ENCODE data around the gene LKAAEAR1. TPM values are rescaled to one million over a fixed set of nuclear protein-coding genes. Genes with fewer than 3 reads are reported as not detected.

The LKAAEAR1 gene
- total and polyA plus RNA-seq, 2 of the 13 experiments (the other 11 are each of a cell fraction or from before 2014, with no cell fraction given): not detected

DNA sequence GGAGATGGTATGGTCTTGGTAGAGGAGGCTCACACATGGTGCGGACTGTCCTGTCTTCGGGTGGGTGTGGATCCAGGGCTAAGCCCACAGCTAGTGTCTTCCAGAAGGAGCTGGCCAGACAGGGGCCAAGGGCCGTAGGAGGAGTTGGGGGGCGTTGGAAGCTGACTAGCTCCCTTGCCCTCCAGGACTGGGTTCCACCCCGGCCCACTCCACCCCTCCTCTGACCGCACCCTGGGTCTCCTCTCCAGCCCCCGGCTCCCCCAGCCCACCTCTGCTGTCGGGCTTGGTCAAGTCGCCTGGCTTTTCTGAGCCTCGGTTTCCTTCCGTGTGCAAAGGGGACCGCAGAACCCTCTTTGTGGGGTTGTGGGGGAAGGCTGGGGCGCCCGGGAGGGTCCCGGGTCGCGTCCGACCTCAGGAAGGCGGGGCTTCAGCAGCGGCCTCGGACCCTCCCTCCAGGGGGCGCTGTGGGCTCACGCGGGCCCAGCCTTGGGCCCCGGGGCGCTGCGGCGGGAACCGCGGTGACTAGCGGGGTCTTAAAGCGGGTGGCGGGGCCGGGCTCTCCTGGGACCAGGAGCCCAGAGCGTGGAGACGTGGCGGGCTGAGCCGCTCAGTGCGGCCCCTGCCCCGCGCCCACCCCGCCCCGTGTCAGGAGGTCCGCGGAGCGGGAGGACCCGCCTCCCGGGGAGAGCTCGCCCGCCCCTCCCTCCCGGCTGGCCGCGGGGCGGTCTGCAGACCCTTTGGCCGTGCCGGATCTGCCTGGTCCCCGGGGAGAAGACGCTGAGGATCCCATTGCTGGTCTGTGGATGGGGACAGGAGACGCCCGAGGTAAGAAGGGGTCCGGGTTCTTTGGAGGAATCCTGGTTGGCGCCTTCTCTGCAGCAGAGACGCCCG lies 17.8 kb upstream of the LKAAEAR1 start (continued):
- TF ChIP-seq AGO1 (IDR thresholded peaks at IDR 0.05; ENCODE audit: low read depth, low read length, poor library complexity, severe bottlenecking) (peak; percentile 76), GPN1 (CRISPR knock-in tag; IDR thresholded peaks at IDR 0.05; ENCODE audit: borderline replicate concordance) (no peak; the same call in 1 of the 2 replicates), ZNF296 (CRISPR knock-in tag; conservative IDR thresholded peaks at IDR 0.05) (no peak), ZSCAN25 (CRISPR knock-in tag; IDR thresholded peaks at IDR 0.05) (no peak), POLR2G (IDR thresholded peaks at IDR 0.05; ENCODE audit: low read depth, low read length) (no peak), TBX2 (CRISPR knock-in tag; IDR thresholded peaks at IDR 0.05; ENCODE audit: borderline replicate concordance) (no peak; the same call in 1 of the 2 replicates), ZBTB1 (CRISPR knock-in tag; IDR thresholded peaks at IDR 0.05; ENCODE audit: borderline replicate concordance) (no peak), GATAD2A (CRISPR knock-in tag; IDR thresholded peaks at IDR 0.05) (0 out of 2 replicates have a peak, but pooled peaks have one; percentile 30), BRCA1 (CRISPR knock-in tag; IDR thresholded peaks at IDR 0.05) (no peak), SMARCC2 (IDR thresholded peaks at IDR 0.05) (no peak), PHF8 (CRISPR knock-in tag; IDR thresholded peaks at IDR 0.05) (peak; percentile 33; the same call in 1 of the 2 replicates), ZMYM3 (CRISPR knock-in tag; IDR thresholded peaks at IDR 0.05) (0 out of 2 replicates have a peak, but pooled peaks have one; percentile 24), ZNF121 (CRISPR knock-in tag; IDR thresholded peaks at IDR 0.05) (no peak), ZNF263 (CRISPR knock-in tag; IDR thresholded peaks at IDR 0.05) (no peak), ZNF207 (IDR thresholded peaks at IDR 0.05; ENCODE audit: borderline replicate concordance) (no peak), CREM (IDR thresholded peaks at IDR 0.05) (no peak), CREM (CRISPR knock-in tag; IDR thresholded peaks at IDR 0.05) (no peak), NFKBIZ (CRISPR knock-in tag; IDR thresholded peaks at IDR 0.05) (no peak)
- TF ChIP-seq, protein P1, sequence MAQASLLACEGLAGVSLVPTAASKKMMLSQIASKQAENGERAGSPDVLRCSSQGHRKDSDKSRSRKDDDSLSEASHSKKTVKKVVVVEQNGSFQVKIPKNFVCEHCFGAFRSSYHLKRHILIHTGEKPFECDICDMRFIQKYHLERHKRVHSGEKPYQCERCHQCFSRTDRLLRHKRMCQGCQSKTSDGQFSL (CRISPR knock-in tag; IDR thresholded peaks at IDR 0.05): no peak

Measured in HepG2 (cell line).